GM23338 (cell line): ENCODE measurements around the gene CDH9. TPM values are rescaled to one million over a fixed set of nuclear protein-coding genes. Genes with fewer than 3 reads are reported as not detected.

Experiments used
- ATAC-seq: fragments of 200-7000 bp; cut with Tn5 transposase; 3 replicates; pipeline ENCODE4 v1.9.1; 2020
- DNase-seq: peaks from one replicate; pipeline ENCODE4 v3.0.0-alpha.2; 2015; ENCODE audit warnings: low spot score
- H2AFZ ChIP-seq: fragments of 200-600 bp; sonication (generic); 2 replicates; pipeline ENCODE4 v1.8.0; 2016; ENCODE audit warnings: antibody characterized with exemption, mild to moderate bottlenecking, moderate library complexity
- H3F3A ChIP-seq: fragments of 200-600 bp; sonication (generic); replicated peaks from 2 replicates; pipeline ENCODE4 v1.8.0; 2017; ENCODE audit warnings: antibody characterized with exemption, mixed run types, low read depth
- H3K27ac ChIP-seq: fragments of 200-600 bp; sonication (generic); 2 replicates; pipeline ENCODE4 v1.6.1; 2016; ENCODE audit warnings: low read depth
- H3K27me3 ChIP-seq: fragments of 200-600 bp; sonication (generic); 2 replicates; pipeline ENCODE4 v1.8.0; 2016; ENCODE audit warnings: mild to moderate bottlenecking, mixed run types, moderate library complexity; ENCODE audit not compliant: insufficient read depth
- H3K36me3 ChIP-seq: fragments of 200-600 bp; sonication (generic); 2 replicates; pipeline ENCODE4 v1.8.0; 2016; ENCODE audit warnings: mild to moderate bottlenecking; ENCODE audit not compliant: insufficient read depth
- H3K4me1 ChIP-seq: fragments of 200-600 bp; sonication (generic); 2 replicates; pipeline ENCODE4 v1.8.0; 2016; ENCODE audit warnings: mild to moderate bottlenecking, moderate library complexity; ENCODE audit not compliant: insufficient read depth
- H3K4me2 ChIP-seq: fragments of 200-600 bp; sonication (generic); 2 replicates; pipeline ENCODE4 v1.7.1; 2017; ENCODE audit warnings: mixed run types
- H3K4me3 ChIP-seq: fragments of 200-600 bp; sonication (generic); 2 replicates; pipeline ENCODE4 v1.6.1; 2016; ENCODE audit warnings: mixed run types
- H3K79me2 ChIP-seq: fragments of 200-600 bp; sonication (generic); replicated peaks from 2 replicates; pipeline ENCODE4 v1.8.0; 2017; ENCODE audit warnings: mild to moderate bottlenecking; ENCODE audit not compliant: insufficient read depth
- H3K9me2 ChIP-seq: fragments of 200-600 bp; sonication (generic); 2 replicates; pipeline ENCODE4 v1.8.0; 2017; ENCODE audit not compliant: insufficient read depth
- H4K20me1 ChIP-seq: fragments of 200-600 bp; sonication (generic); replicated peaks from 2 replicates; pipeline ENCODE4 v1.8.0; 2017; ENCODE audit warnings: mild to moderate bottlenecking; ENCODE audit not compliant: insufficient read depth
- H3K27ac Mint-ChIP-seq: 2 replicates; pipeline ENCODE4 v1.8.0; 2020; ENCODE audit warnings: inconsistent platforms, mild to moderate bottlenecking, moderate library complexity, mixed read lengths
- H3K27me3 Mint-ChIP-seq: 3 replicates; pipeline ENCODE4 v1.8.0; 2022; ENCODE audit warnings: low read depth, mild to moderate bottlenecking, moderate library complexity, mixed read lengths, inconsistent platforms; ENCODE audit not compliant: insufficient read depth, poor library complexity
- H3K36me3 Mint-ChIP-seq: 3 replicates; pipeline ENCODE4 v1.8.0; 2021; ENCODE audit warnings: low read depth, mild to moderate bottlenecking, inconsistent platforms, moderate library complexity, mixed read lengths
- H3K4me1 Mint-ChIP-seq: 3 replicates; pipeline ENCODE4 v1.8.0; 2020; ENCODE audit warnings: mild to moderate bottlenecking, inconsistent platforms, mixed read lengths
- H3K4me3 Mint-ChIP-seq: 3 replicates; pipeline ENCODE4 v1.8.0; 2021; ENCODE audit warnings: moderate library complexity, mild to moderate bottlenecking, inconsistent platforms, mixed read lengths
- H3K9me3 Mint-ChIP-seq: 3 replicates; pipeline ENCODE4 v1.8.0; 2020; ENCODE audit warnings: moderate library complexity, mild to moderate bottlenecking, inconsistent platforms, mixed read lengths
- CREB1 ChIP-seq: fragments of 250-450 bp; sonication (Bioruptor Pico); IDR thresholded peaks from 2 replicates; pipeline ENCODE4 v1.5.0; 2020; ENCODE audit warnings: low read depth, mild to moderate bottlenecking, moderate library complexity
- CTCF ChIP-seq, 2 experiments: fragments of 200-600 bp in 1 of 2; sonication (generic) in 1 of 2; conservative IDR thresholded peaks; 2 replicates each; pipeline versions ENCODE4 v1.5.1 to v1.6.1; 2016 to 2017; ENCODE audit warnings: antibody characterized with exemption in 2 of 2, low read depth in 2 of 2, mild to moderate bottlenecking in 2 of 2, moderate library complexity in 1 of 2
- ETS1 ChIP-seq: IDR thresholded peaks from 2 replicates; pipeline ENCODE4 v1.6.1; 2016; ENCODE audit warnings: antibody characterized with exemption
- EZH2 ChIP-seq: fragments of 200-600 bp; sonication (generic); IDR thresholded peaks from one replicate; pipeline ENCODE4 v1.8.0; 2017; ENCODE audit warnings: antibody characterized with exemption, mild to moderate bottlenecking, low read depth; ENCODE audit not compliant: unreplicated experiment
- EZH2phosphoT487 ChIP-seq: fragments of 200-600 bp; sonication (generic); IDR thresholded peaks from one replicate; pipeline ENCODE4 v1.8.1; 2018; ENCODE audit warnings: antibody characterized with exemption; ENCODE audit not compliant: unreplicated experiment
- JUNB ChIP-seq: IDR thresholded peaks from one replicate; pipeline ENCODE4 v1.6.1; 2016; ENCODE audit warnings: antibody characterized with exemption; ENCODE audit not compliant: unreplicated experiment
- NANOG ChIP-seq: IDR thresholded peaks from 2 replicates; pipeline ENCODE4 v1.6.1; 2016; ENCODE audit warnings: antibody characterized with exemption, borderline replicate concordance
- POLR2AphosphoS5 ChIP-seq: IDR thresholded peaks from 2 replicates; pipeline ENCODE4 v1.6.1; 2016; ENCODE audit warnings: antibody characterized with exemption, low read depth
- REST ChIP-seq: IDR thresholded peaks from one replicate; pipeline ENCODE4 v1.6.1; 2018; ENCODE audit warnings: antibody characterized with exemption; ENCODE audit not compliant: unreplicated experiment
- STAT1 ChIP-seq: IDR thresholded peaks from one replicate; pipeline ENCODE4 v1.6.1; 2016; ENCODE audit warnings: antibody characterized with exemption; ENCODE audit not compliant: unreplicated experiment
- ZNF114 ChIP-seq: fragments of 250-450 bp; sonication (Bioruptor Pico); IDR thresholded peaks from 2 replicates; pipeline ENCODE4 v1.5.0; 2020; ENCODE audit warnings: mild to moderate bottlenecking, moderate library complexity
- ZNF331 ChIP-seq: fragments of 250-450 bp; sonication (Bioruptor Pico); IDR thresholded peaks from 2 replicates; pipeline ENCODE4 v1.5.0; 2020; ENCODE audit warnings: low read depth, mild to moderate bottlenecking, moderate library complexity
- ZNF462 ChIP-seq: fragments of 250-450 bp; sonication (Bioruptor Pico); IDR thresholded peaks from 2 replicates; pipeline ENCODE4 v1.5.0; 2020; ENCODE audit warnings: mild to moderate bottlenecking, moderate library complexity
- polyA plus RNA-seq: library from polyadenylated mRNA; unstranded; fragments of >200 nt; fragmentation: Nextera tagmentation; extraction: Ambion mirVana; gene quantifications from 2 replicates; pipeline ENCODE4 v1.2.1, GENCODE V29; 2016
- total RNA-seq: library from RNA; depleted of rRNA; stranded (reverse); fragments of >200 nt; shearing (Covaris generic); gene quantifications from 2 replicates; pipeline ENCODE4 v1.2.3, GENCODE V29; 2014

CDH9 gene
- total and polyA plus RNA-seq, 2 experiments from 2014 or later = 0.26 to 0.31 TPM

- Mint-ChIP-seq H3K4me1 (peaks cover 4% of the 10 kb centered on the region; the same call in 2 of the 3 replicates), H3K27me3 (no peaks in the 10 kb centered on the region), H3K4me3 (no peak overlapping the region), H3K36me3 (no peaks in the 10 kb centered on the region), H3K27ac (no peak overlapping the region), H3K9me3 (no peaks in the 10 kb centered on the region)
- no peak overlapping the region for H3K27ac ChIP-seq
- no peaks in the 10 kb centered on the region for H3K27me3 ChIP-seq
- DNase-seq = no peak
- ATAC-seq = no peak
- H3K9me2 ChIP-seq = no peaks in the 10 kb centered on the region
- no peak overlapping the region for H2AFZ ChIP-seq
- H3K4me3 ChIP-seq = no peak overlapping the region
- no peaks in the 10 kb centered on the region for H3K79me2 ChIP-seq
- TF ChIP-seq EZH2 (no peak), STAT1 (no peak), EZH2phosphoT487 (no peak), ZNF114 (CRISPR knock-in tag) (no peak), ETS1 (no peak), JUNB (no peak), REST (no peak), POLR2AphosphoS5 (no peak), NANOG (no peak), ZNF331 (CRISPR knock-in tag) (no peak), CREB1 (CRISPR knock-in tag) (no peak), ZNF462 (CRISPR knock-in tag) (no peak), CTCF (conservative IDR thresholded peaks at IDR 0.05; ENCODE audit: low read depth in 2 of 2) (no peak)
- H3K4me2 ChIP-seq = no peak overlapping the region
- H3K36me3 ChIP-seq = no peaks in the 10 kb centered on the region
- no peaks in the 10 kb centered on the region for H3K4me1 ChIP-seq
- H3F3A ChIP-seq = no peaks in the 10 kb centered on the region
- no peaks in the 10 kb centered on the region for H4K20me1 ChIP-seq
These were observed 169.9 kb downstream of the CDH9 start for GRCh38 chr5:26868504-26868903.
